Neuronal stem cell (in vitro differentiated cells): ENCODE data around the gene TAF7L. TPM values are rescaled to one million over a fixed set of nuclear protein-coding genes. Genes with fewer than 3 reads are reported as not detected.

ENCODE experiments used
- DNase-seq: peaks from one replicate; pipeline ENCODE4 v3.0.0-alpha.2; 2013; ENCODE audit warnings: low spot score
- H2AFZ ChIP-seq: one replicate; pipeline ENCODE4 v1.6.1; 2013; ENCODE audit warnings: mild to moderate bottlenecking, low read length, inconsistent platforms
- H2AK5ac ChIP-seq: 2 replicates; pipeline ENCODE4 v1.6.1; 2013; ENCODE audit warnings: low read depth, mild to moderate bottlenecking, inconsistent platforms, low read length, moderate library complexity, mixed read lengths
- H2BK120ac ChIP-seq: 2 replicates; pipeline ENCODE4 v1.6.1; 2013; ENCODE audit warnings: low read depth, mild to moderate bottlenecking, inconsistent platforms, low read length, moderate library complexity, mixed read lengths
- H2BK12ac ChIP-seq: one replicate; pipeline ENCODE4 v1.6.1; 2013; ENCODE audit warnings: low read length, inconsistent platforms
- H2BK15ac ChIP-seq: 2 replicates; pipeline ENCODE4 v1.6.1; 2013; ENCODE audit warnings: mild to moderate bottlenecking, low read length, inconsistent platforms, mixed read lengths
- H2BK5ac ChIP-seq: one replicate; pipeline ENCODE4 v1.6.1; 2013; ENCODE audit warnings: inconsistent platforms, mild to moderate bottlenecking, low read length, moderate library complexity
- H3K14ac ChIP-seq: one replicate; pipeline ENCODE4 v1.6.1; 2013; ENCODE audit warnings: low read length, inconsistent platforms
- H3K18ac ChIP-seq: 2 replicates; pipeline ENCODE4 v1.6.1; 2013; ENCODE audit warnings: low read length, inconsistent platforms
- H3K23ac ChIP-seq: 2 replicates; pipeline ENCODE4 v1.6.1; 2013; ENCODE audit warnings: low read depth, mild to moderate bottlenecking, mixed read lengths, low read length, inconsistent platforms; ENCODE audit not compliant: poor library complexity
- H3K27ac ChIP-seq: replicated peaks from 3 replicates; pipeline ENCODE4 v1.5.1; 2013; ENCODE audit warnings: low read length, inconsistent platforms
- H3K27me3 ChIP-seq, 3 experiments: 2 replicates each; pipeline ENCODE4 v1.6.1; 2013; ENCODE audit warnings: low read length in 3 of 3, mild to moderate bottlenecking in 2 of 3, inconsistent platforms in 1 of 3, low read depth in 1 of 3, mixed read lengths in 1 of 3, moderate library complexity in 1 of 3; ENCODE audit not compliant: control insufficient read depth in 3 of 3, insufficient read depth in 3 of 3
- H3K36me3 ChIP-seq, 2 donors: replicated peaks in 1 of 2; 2 replicates each; pipeline ENCODE4 v1.6.1; 2013; ENCODE audit warnings: low read length in 2 of 2; ENCODE audit not compliant: control insufficient read depth in 2 of 2, insufficient read depth in 2 of 2
- H3K4ac ChIP-seq: 2 replicates; pipeline ENCODE4 v1.6.1; 2013; ENCODE audit warnings: inconsistent platforms, mild to moderate bottlenecking, low read length, moderate library complexity
- H3K4me1 ChIP-seq, 2 donors: 1 replicate in 1 of 2; 2 replicates in 1 of 2; pipeline ENCODE4 v1.6.1; 2013; ENCODE audit warnings: low read length in 2 of 2, low read depth in 1 of 2; ENCODE audit not compliant: control insufficient read depth in 2 of 2, insufficient read depth in 1 of 2
- H3K4me2 ChIP-seq: one replicate; pipeline ENCODE4 v1.6.1; 2013; ENCODE audit warnings: mild to moderate bottlenecking, low read length, inconsistent platforms; ENCODE audit not compliant: insufficient read depth, poor library complexity, severe bottlenecking
- H3K4me3 ChIP-seq, 2 donors: 2 replicates each; pipeline ENCODE4 v1.5.1; 2013; ENCODE audit warnings: low read length in 2 of 2, mild to moderate bottlenecking in 2 of 2, inconsistent platforms in 1 of 2, moderate library complexity in 1 of 2
- H3K79me1 ChIP-seq: one replicate; pipeline ENCODE4 v1.6.1; 2013; ENCODE audit warnings: low read depth, mild to moderate bottlenecking, inconsistent platforms, low read length, moderate library complexity
- H3K9ac ChIP-seq: one replicate; pipeline ENCODE4 v1.6.1; 2013; ENCODE audit warnings: mild to moderate bottlenecking, low read depth, low read length, inconsistent platforms; ENCODE audit not compliant: poor library complexity
- H3K9me3 ChIP-seq, 2 donors: replicated peaks in 1 of 2; 2 replicates each; pipeline versions ENCODE3 to v1.6.1; 2013; ENCODE audit warnings: low read length in 2 of 2, mild to moderate bottlenecking in 2 of 2, inconsistent platforms in 1 of 2, low read depth in 1 of 2, mixed read lengths in 1 of 2, moderate library complexity in 1 of 2; ENCODE audit not compliant: control insufficient read depth in 2 of 2, insufficient read depth in 1 of 2
- H4K8ac ChIP-seq: one replicate; pipeline ENCODE4 v1.6.1; 2013; ENCODE audit warnings: low read depth, mild to moderate bottlenecking, inconsistent platforms, low read length, moderate library complexity
- H4K91ac ChIP-seq: one replicate; pipeline ENCODE4 v1.6.1; 2013; ENCODE audit warnings: low read length, low read depth, mild to moderate bottlenecking, inconsistent platforms; ENCODE audit not compliant: poor library complexity
- WGBS, 2 donors: extraction: QIAGEN DNeasy Blood & Tissue Kit; methylation state at CpG; one replicate each; pipeline ENCODE4 v1.1.7; 2013; ENCODE audit warnings: missing lambda C conversion rate in 2 of 2, mixed read lengths in 1 of 2; ENCODE audit not compliant: insufficient read length in 2 of 2, insufficient replicate concordance in 1 of 2; ENCODE audit errors: extremely low coverage in 2 of 2; 5-methylcytosine and 5-hydroxymethylcytosine counted together
- small RNA-seq: library from polyadenylated mRNA; stranded (forward); fragments of <200 nt; extraction: miRNeasy Mini kit (QIAGEN cat#:217004); gene quantifications from one replicate; pipeline ENCODE3, GENCODE V24; 2013; ENCODE audit not compliant: insufficient read depth

TAF7L gene

GRCh38 chrX:101219864-101220346, 71.2 kb downstream of the TAF7L start:
- Histone ChIP-seq H3K4me2 (peak overlapping the region; percentile 45), H2BK5ac (no peak overlapping the region), H4K91ac (no peak overlapping the region), H4K8ac (no peak overlapping the region), H3K9me3 (no peaks in the 10 kb centered on the region), H3K4me3 (peak overlapping the region in 1 of 2 donors; percentile 44), H3K14ac (no peak overlapping the region), H3K4ac (no peak overlapping the region), H2BK120ac (no peak overlapping the region), H3K9ac (no peak overlapping the region), H3K79me1 (no peaks in the 10 kb centered on the region), H3K27me3 (peaks cover 0 to 5% (median 0%) of the 10 kb centered on the region in 3 experiments), H3K23ac (no peak overlapping the region), H3K4me1 (peaks cover 0 to 2% of the 10 kb centered on the region in 2 donors), H2BK15ac (no peak overlapping the region), H2BK12ac (no peak overlapping the region), H3K27ac (no peak overlapping the region), H3K36me3 (no peaks in the 10 kb centered on the region), H3K18ac (peak overlapping the region; percentile 64), H2AK5ac (no peak overlapping the region), H2AFZ (peak overlapping the region; percentile 82)
- DNase-seq: no peak
- no CpG with 5 or more reads among the region's 12 CpGs for WGBS, 2 donors

DNA sequence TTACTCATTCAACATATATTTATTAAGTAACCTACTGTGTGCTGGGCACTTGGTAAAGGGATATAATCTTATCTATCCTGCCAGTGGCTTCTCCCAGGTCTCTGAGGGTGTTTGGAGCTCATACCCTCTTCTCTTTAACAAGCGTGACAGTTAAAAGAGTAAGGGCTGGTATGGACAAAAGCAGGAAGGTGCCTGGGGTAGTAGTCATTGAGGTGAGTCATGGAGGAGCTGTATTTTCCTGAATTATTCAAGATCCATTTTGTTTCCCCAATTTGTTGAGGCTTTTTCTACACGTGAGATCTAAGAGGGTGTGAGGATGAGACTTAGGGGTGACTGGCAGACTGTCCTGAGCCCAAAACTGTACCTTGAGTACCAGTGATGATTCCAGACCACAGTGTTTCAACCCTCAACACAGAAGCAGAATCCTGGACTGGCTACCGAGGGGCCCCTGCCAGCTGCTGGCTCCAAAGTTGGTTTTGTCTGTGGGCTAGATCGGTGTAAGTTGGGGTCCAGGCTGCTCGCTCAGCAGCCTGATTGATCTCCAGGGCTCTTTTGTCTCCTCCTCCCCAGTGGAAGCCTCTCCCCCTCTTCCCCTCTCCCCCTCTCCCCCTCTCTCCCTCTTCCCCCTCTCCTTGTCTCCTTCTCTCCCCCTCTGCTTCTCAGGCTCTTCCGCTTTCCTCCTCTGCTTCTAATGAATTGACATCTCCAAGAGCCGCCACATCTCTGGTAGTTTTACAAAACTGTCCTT, 71.8 kb downstream of the TAF7L start, which contains the start of gene DRP2:
TSS of gene DRP2 (plus strand) at position 671 of the 748 bp plus-strand sequence. CDS start 11,862 bp downstream, outside the sequence.
- H3K4me1 ChIP-seq: peaks cover 0 to 2% of the 10 kb centered on the region in 2 donors
- no peak within 1 kb of the TSS for H3K9ac ChIP-seq
- H3K27ac ChIP-seq: no peak within 1 kb of the TSS
- H2BK15ac ChIP-seq: no peak within 1 kb of the TSS
- peaks cover 0 to 5% (median 0%) of the 10 kb centered on the region in 3 experiments for H3K27me3 ChIP-seq
- no peak within 1 kb of the TSS for H2BK120ac ChIP-seq
- no peak within 1 kb of the TSS for H4K91ac ChIP-seq
- DNase-seq: no peak
- H2BK5ac ChIP-seq: no peak within 1 kb of the TSS
- no peak within 1 kb of the TSS for H3K4ac ChIP-seq
- H3K4me3 ChIP-seq: peak within 1 kb of the TSS in 1 of 2 donors; percentile 44
- H3K14ac ChIP-seq: no peak within 1 kb of the TSS
- no peak within 1 kb of the TSS for H3K23ac ChIP-seq
- peak within 1 kb of the TSS; percentile 45 for H3K4me2 ChIP-seq
- no peaks in the 10 kb centered on the region for H3K36me3 ChIP-seq
- no peak within 1 kb of the TSS for H2AK5ac ChIP-seq
- H2AFZ ChIP-seq: peak within 1 kb of the TSS; percentile 82
- H3K79me1 ChIP-seq: no peaks in the 10 kb centered on the region
- H3K9me3 ChIP-seq: no peaks in the 10 kb centered on the region
- no CpG with 5 or more reads among the region's 7 CpGs for WGBS, 2 donors
- peak within 1 kb of the TSS; percentile 64 for H3K18ac ChIP-seq
- no peak within 1 kb of the TSS for H2BK12ac ChIP-seq
- no peak within 1 kb of the TSS for H4K8ac ChIP-seq

Small RNA genes lying within 50 kb of the gene (small RNA-seq; reads per million reads assigned to genes)
- not detected for gene RNU6-934P
